Endothelial cell of umbilical vein (primary cell): ENCODE data around the gene RPS27. TPM values are rescaled to one million over a fixed set of nuclear protein-coding genes. Genes with fewer than 3 reads are reported as not detected.

Source experiments
- BruUV-seq: library from RNA; stranded (reverse); fragments of 400-500 nt; replicated peaks from 2 replicates; lab custom pipeline; 2021; lab: Mats Ljungman, UMichigan
- CTCF ChIA-PET: fragments of 300-600, 350-600 bp; sonication (Branson Sonifier 250); formaldehyde crosslinking; loops from one replicate; lab custom pipeline; 2021; ENCODE audit warnings: antibody characterized with exemption, inconsistent platforms; lab: Charles Lee
- POLR2A ChIA-PET: fragments of 300-600, 350-600 bp; sonication (Branson Sonifier 250); formaldehyde crosslinking; loops from one replicate; lab custom pipeline; 2021; ENCODE audit warnings: antibody characterized with exemption, inconsistent platforms; lab: Charles Lee
- DNase-seq: peaks from one replicate; pipeline ENCODE4 v3.0.0-alpha.2; 2011; ENCODE audit warnings: low read depth, low spot score
- FAIRE-seq: peaks from 2 replicates; lab custom pipeline; 2011; peaks lifted over from hg19 to GRCh38; lab: Jason Lieb, UNC
- H2AFZ ChIP-seq: 2 replicates; pipeline ENCODE4 v1.6.0; 2012; ENCODE audit warnings: low read depth, low read length, control low read depth, inconsistent platforms
- H3K27ac ChIP-seq: 2 replicates; pipeline ENCODE4 v1.5.1; 2011; ENCODE audit warnings: low read depth, mild to moderate bottlenecking, control low read depth, low read length, moderate library complexity; ENCODE audit not compliant: insufficient read depth
- H3K27me3 ChIP-seq, 2 experiments: 2 replicates each; pipeline versions ENCODE4 v1.6.0 to v1.6.1; 2011; ENCODE audit warnings: low read length in 2 of 2, mixed read lengths in 1 of 2; ENCODE audit not compliant: control insufficient read depth in 2 of 2, insufficient read depth in 2 of 2
- H3K36me3 ChIP-seq, 2 experiments: 2 replicates in 1 of 2; 3 replicates in 1 of 2; pipeline ENCODE4 v1.5.1; 2011; ENCODE audit warnings: low read length in 2 of 2, mild to moderate bottlenecking in 1 of 2, moderate library complexity in 1 of 2; ENCODE audit not compliant: control insufficient read depth in 2 of 2, insufficient read depth in 2 of 2; ENCODE audit errors: extremely low read depth in 1 of 2
- H3K4me1 ChIP-seq: 3 replicates; pipeline ENCODE4 v1.5.1; 2011; ENCODE audit warnings: mild to moderate bottlenecking, low read length; ENCODE audit not compliant: control insufficient read depth, insufficient read depth; ENCODE audit errors: extremely low read depth
- H3K4me2 ChIP-seq: 2 replicates; pipeline ENCODE4 v1.6.1; 2011; ENCODE audit warnings: low read length, control low read depth, mixed read lengths; ENCODE audit not compliant: insufficient read depth
- H3K4me3 ChIP-seq, 3 experiments: fragments of 200-600 bp in 1 of 3; sonication (generic), shearing (Covaris generic) in 1 of 3; replicated peaks in 1 of 3; 2 replicates each; pipeline ENCODE4 v1.5.1; 2011 to 2016; ENCODE audit warnings: control low read depth in 3 of 3, low read length in 3 of 3, mild to moderate bottlenecking in 2 of 3, inconsistent platforms in 1 of 3, low read depth in 1 of 3, moderate library complexity in 1 of 3; ENCODE audit not compliant: insufficient read depth in 1 of 3
- H3K79me2 ChIP-seq: 2 replicates; pipeline ENCODE4 v1.6.0; 2012; ENCODE audit warnings: low read length, inconsistent platforms; ENCODE audit not compliant: control insufficient read depth, insufficient read depth
- H3K9ac ChIP-seq: replicated peaks from 2 replicates; pipeline ENCODE3; 2011; ENCODE audit warnings: low read length, control low read depth; ENCODE audit not compliant: insufficient read depth; ENCODE audit errors: extremely low read depth
- H3K9me1 ChIP-seq: replicated peaks from 3 replicates; pipeline ENCODE4 v1.6.0; 2011; ENCODE audit warnings: mild to moderate bottlenecking, low read length; ENCODE audit not compliant: control insufficient read depth, insufficient read depth; ENCODE audit errors: extremely low read depth
- H3K9me3 ChIP-seq: replicated peaks from 2 replicates; pipeline ENCODE4 v1.5.1; 2012; ENCODE audit warnings: low read length, inconsistent platforms; ENCODE audit not compliant: control insufficient read depth, insufficient read depth
- H4K20me1 ChIP-seq: replicated peaks from 2 replicates; pipeline ENCODE3; 2011; ENCODE audit warnings: mild to moderate bottlenecking, low read length; ENCODE audit not compliant: control insufficient read depth, insufficient read depth; ENCODE audit errors: extremely low read depth
- EZH2 ChIP-seq: IDR thresholded peaks from 2 replicates; pipeline ENCODE4 v1.6.1; 2012; ENCODE audit warnings: borderline replicate concordance, low read depth, mild to moderate bottlenecking, moderate library complexity, low read length, inconsistent platforms; ENCODE audit not compliant: severe bottlenecking
- FOS ChIP-seq: IDR thresholded peaks from 2 replicates; pipeline ENCODE4 v1.6.1; 2011; ENCODE audit warnings: mild to moderate bottlenecking, low read length, moderate library complexity, borderline replicate concordance; ENCODE audit not compliant: insufficient read depth
- GATA2 ChIP-seq: IDR thresholded peaks from 2 replicates; pipeline ENCODE4 v1.7.0; 2011; ENCODE audit warnings: low read depth, mild to moderate bottlenecking, moderate library complexity, mixed read lengths, low read length; ENCODE audit not compliant: insufficient read length, insufficient read depth
- JUN ChIP-seq: IDR thresholded peaks from 2 replicates; pipeline ENCODE4 v1.6.1; 2011; ENCODE audit warnings: borderline replicate concordance, low read depth; ENCODE audit not compliant: insufficient read length, insufficient read depth
- MYC ChIP-seq: IDR thresholded peaks from one replicate; pipeline ENCODE4 v1.6.1; 2011; ENCODE audit warnings: mild to moderate bottlenecking, low read depth, low read length
- POLR2A ChIP-seq: IDR thresholded peaks from 2 replicates; pipeline ENCODE4 v1.6.1; 2012; ENCODE audit warnings: low read depth, mild to moderate bottlenecking, control low read depth, low read length
- POLR2AphosphoS5 ChIP-seq: IDR thresholded peaks from 2 replicates; pipeline ENCODE4 v1.6.1; 2012; ENCODE audit warnings: low read depth, mild to moderate bottlenecking, control low read depth, low read length, moderate library complexity; ENCODE audit not compliant: insufficient read depth
- dilution Hi-C: fragments of 300-500 bp; cut with MboI; formaldehyde crosslinking; loops from one replicate; pipeline ENCODE4 v1.15.0; 2019; ENCODE audit warnings: low sequenced_read_pairs; ENCODE audit not compliant: extremely low pct_ligation_motif_present
- intact Hi-C: fragments of 100-400 bp; cut with micrococcal nuclease; formaldehyde crosslinking; loops from one replicate; pipeline ENCODE4 v1.10.0; 2022
- polyA plus RNA-seq, 4 experiments: library from polyadenylated mRNA; depleted of rRNA in 3 of 4; stranded (reverse) in 3 of 4; unstranded in 1 of 4; fragments of >200 nt; gene quantifications; 2 replicates each; pipeline versions ENCODE4 v1.2.1 to v1.2.3, GENCODE V29; 2011 to 2012; ENCODE audit warnings: missing spikeins in 1 of 4
- total RNA-seq: library from RNA; stranded (reverse); gene quantifications from 2 replicates; pipeline ENCODE4 v1.2.3, GENCODE V29; 2021
- TF ChIP-seq, protein P1 (sequence below), 2 donors: IDR thresholded peaks; 1 replicate in 1 of 2; 2 replicates in 1 of 2; pipeline ENCODE4 v1.5.1; 2011; ENCODE audit warnings: low read length in 2 of 2, mild to moderate bottlenecking in 2 of 2, moderate library complexity in 2 of 2, control low read depth in 1 of 2, inconsistent platforms in 1 of 2, low read depth in 1 of 2; ENCODE audit not compliant: insufficient read depth in 1 of 2; ENCODE audit errors: extremely low read depth in 1 of 2
- TF ChIP-seq, protein P2 (sequence below): IDR thresholded peaks from 2 replicates; pipeline ENCODE4 v1.6.1; 2011; ENCODE audit not compliant: insufficient read depth, insufficient read length

RPS27 gene
- total and polyA plus RNA-seq, 2 donors (not counting 3 experiments of a cell fraction or from before 2014, with no cell fraction given) = 1,120 to 1,521 TPM

DNA sequence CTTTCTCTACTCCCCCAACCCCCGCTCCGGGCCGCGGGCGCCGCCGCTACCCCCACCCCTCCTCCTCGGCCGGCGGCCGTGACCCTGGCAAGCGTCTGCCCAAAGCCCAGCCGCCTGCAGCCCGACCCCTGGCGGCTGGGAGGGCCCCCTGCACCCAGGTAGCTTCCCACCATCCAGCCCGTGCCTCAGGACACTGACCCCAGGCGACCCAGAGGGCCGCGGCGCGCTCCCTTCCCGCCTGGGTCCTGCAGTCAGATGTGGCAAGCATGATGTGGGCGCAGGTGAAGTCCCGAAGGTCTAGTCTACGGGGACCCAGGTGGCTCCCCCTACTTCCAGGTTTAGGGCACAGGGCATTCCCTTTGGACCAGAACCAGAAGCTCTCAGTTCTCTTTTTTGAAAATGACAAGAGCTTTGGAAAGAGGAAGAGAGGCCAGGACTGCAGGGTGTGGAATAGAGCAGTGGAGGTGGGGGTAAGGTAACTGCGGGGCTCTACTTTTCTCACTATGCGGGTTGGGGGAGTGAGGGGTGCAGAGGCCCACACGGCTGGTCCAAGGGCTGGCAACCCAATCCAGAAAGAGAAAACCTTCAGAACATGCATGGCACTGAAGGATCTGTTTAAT is 43.8 kb upstream of the RPS27 start, which contains the start of gene DENND4B:
TSS of gene DENND4B (minus strand) at position 97 of the 620 bp plus-strand sequence. CDS start 2,344 bp downstream, outside the sequence.
- DNase-seq (peak; percentile 65), FAIRE-seq (peak; percentile 82)
- H3K9me3 ChIP-seq = no peaks in the 10 kb centered on the region
- no peaks in the 10 kb centered on the region for H3K27me3 ChIP-seq
- ChIA-PET POLR2A (interaction anchor here (0.7 to 1.3 kb wide), 5 partner anchors 12 to 44 kb away, joined by 3 to 5 read pairs (median 4); partner anchors contain the start of genes GATAD2B and SLC39A1), CTCF (interaction anchor here (0.6 to 5.3 kb wide), 26 partner anchors 9 to 791 kb away, joined by 3 to 65 read pairs (median 6); partner anchors contain the start of genes CREB3L4, CRTC2, GATAD2B and INTS3)
- H3K4me3 ChIP-seq = peak within 1 kb of the TSS; percentile 42 to 88 (median 73)
- H3K36me3 ChIP-seq = peaks cover 3 to 37% of the 10 kb centered on the region in 2 experiments
- H3K27ac ChIP-seq = peak within 1 kb of the TSS; percentile 63
- intact Hi-C loops (loop anchor here (1.0 to 2.0 kb wide), 9 partner anchors 12 to 269 kb away; partner anchors contain the start of genes CRTC2, RAB13 and SLC39A1), dilution Hi-C loops (no loop called here)
- H3K4me2 ChIP-seq = peak within 1 kb of the TSS; percentile 73
- no peaks in the 10 kb centered on the region for H4K20me1 ChIP-seq
- TF ChIP-seq EZH2 = no peak
- TF ChIP-seq, protein P1, sequence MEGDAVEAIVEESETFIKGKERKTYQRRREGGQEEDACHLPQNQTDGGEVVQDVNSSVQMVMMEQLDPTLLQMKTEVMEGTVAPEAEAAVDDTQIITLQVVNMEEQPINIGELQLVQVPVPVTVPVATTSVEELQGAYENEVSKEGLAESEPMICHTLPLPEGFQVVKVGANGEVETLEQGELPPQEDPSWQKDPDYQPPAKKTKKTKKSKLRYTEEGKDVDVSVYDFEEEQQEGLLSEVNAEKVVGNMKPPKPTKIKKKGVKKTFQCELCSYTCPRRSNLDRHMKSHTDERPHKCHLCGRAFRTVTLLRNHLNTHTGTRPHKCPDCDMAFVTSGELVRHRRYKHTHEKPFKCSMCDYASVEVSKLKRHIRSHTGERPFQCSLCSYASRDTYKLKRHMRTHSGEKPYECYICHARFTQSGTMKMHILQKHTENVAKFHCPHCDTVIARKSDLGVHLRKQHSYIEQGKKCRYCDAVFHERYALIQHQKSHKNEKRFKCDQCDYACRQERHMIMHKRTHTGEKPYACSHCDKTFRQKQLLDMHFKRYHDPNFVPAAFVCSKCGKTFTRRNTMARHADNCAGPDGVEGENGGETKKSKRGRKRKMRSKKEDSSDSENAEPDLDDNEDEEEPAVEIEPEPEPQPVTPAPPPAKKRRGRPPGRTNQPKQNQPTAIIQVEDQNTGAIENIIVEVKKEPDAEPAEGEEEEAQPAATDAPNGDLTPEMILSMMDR (IDR thresholded peaks at IDR 0.05; ENCODE audit: extremely low read depth in 1 of 2, insufficient read depth in 1 of 2, low read depth in 1 of 2, low read length in 2 of 2) = peak; percentile 89 to 97
- no peak for TF ChIP-seq POLR2A
- TF ChIP-seq, protein P2, sequence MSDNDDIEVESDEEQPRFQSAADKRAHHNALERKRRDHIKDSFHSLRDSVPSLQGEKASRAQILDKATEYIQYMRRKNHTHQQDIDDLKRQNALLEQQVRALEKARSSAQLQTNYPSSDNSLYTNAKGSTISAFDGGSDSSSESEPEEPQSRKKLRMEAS = no peak
- TF ChIP-seq JUN = no peak
- no peak for TF ChIP-seq GATA2
- TF ChIP-seq MYC = no peak
- no peak for TF ChIP-seq FOS
- peak; percentile 76 for TF ChIP-seq POLR2AphosphoS5
- no TSS peak for BruUV-seq
- peaks cover 9% of the 10 kb centered on the region for H3K4me1 ChIP-seq
- H3K9ac ChIP-seq = peak within 1 kb of the TSS; percentile 84
- peak within 1 kb of the TSS; percentile 5 for H2AFZ ChIP-seq
- H3K9me1 ChIP-seq = no peaks in the 10 kb centered on the region
- peaks cover 16% of the 10 kb centered on the region for H3K79me2 ChIP-seq
